PC-9 (cell line): ENCODE data around the gene DACT2. TPM values are rescaled to one million over a fixed set of nuclear protein-coding genes. Genes with fewer than 3 reads are reported as not detected.

ENCODE experiments used
- BruUV-seq: library from RNA; stranded (reverse); fragments of 400-500 nt; replicated peaks from 2 replicates; lab custom pipeline; 2021; lab: Mats Ljungman, UMichigan
- CTCF ChIA-PET: fragments of 300-600 bp; sonication (Branson Sonifier 250); formaldehyde crosslinking; loops from one replicate; lab custom pipeline; 2022; ENCODE audit warnings: antibody characterized with exemption; lab: Charles Lee
- POLR2A ChIA-PET: fragments of 300-600 bp; sonication (Branson Sonifier 250); formaldehyde crosslinking; loops from one replicate; lab custom pipeline; 2022; ENCODE audit warnings: antibody characterized with exemption; ENCODE audit not compliant: unreplicated experiment; lab: Charles Lee
- DNase-seq, 2 experiments: peaks; one replicate each; pipeline versions ENCODE4 v3.0.0 to v3.0.0-alpha.2; 2015 to 2022; ENCODE audit warnings: mixed read lengths in 1 of 2
- H2AFZ ChIP-seq: fragments of 200-600 bp; sonication (generic); 2 replicates; pipeline ENCODE4 v1.8.1; 2017; ENCODE audit warnings: antibody characterized with exemption
- H3F3A ChIP-seq: fragments of 200-600 bp; sonication (generic); 2 replicates; pipeline ENCODE4 v1.8.1; 2017; ENCODE audit warnings: antibody characterized with exemption, mild to moderate bottlenecking, low read depth; ENCODE audit not compliant: insufficient read depth
- H3K27ac ChIP-seq: fragments of 200-600 bp; sonication (generic); 2 replicates; pipeline ENCODE4 v1.6.1; 2016; ENCODE audit warnings: mixed run types
- H3K27me3 ChIP-seq: fragments of 200-600 bp; sonication (generic); 2 replicates; pipeline ENCODE4 v1.6.1; 2016; ENCODE audit warnings: low read depth, mixed run types; ENCODE audit not compliant: insufficient read depth
- H3K36me3 ChIP-seq: fragments of 200-600 bp; sonication (generic); 2 replicates; pipeline ENCODE4 v1.6.1; 2016; ENCODE audit warnings: low read depth, mixed run types
- H3K4me1 ChIP-seq: fragments of 200-600 bp; sonication (generic); replicated peaks from 2 replicates; pipeline ENCODE4 v1.6.1; 2016; ENCODE audit warnings: mixed run types; ENCODE audit not compliant: insufficient read depth
- H3K4me2 ChIP-seq: fragments of 200-600 bp; sonication (generic); 2 replicates; pipeline ENCODE4 v1.6.1; 2017; ENCODE audit warnings: mixed run types
- H3K4me3 ChIP-seq: fragments of 200-600 bp; sonication (generic); 2 replicates; pipeline ENCODE4 v1.6.1; 2016; ENCODE audit warnings: mixed run types
- H3K79me2 ChIP-seq: fragments of 200-600 bp; sonication (generic); 2 replicates; pipeline ENCODE4 v1.6.1; 2017; ENCODE audit warnings: low read depth, mixed run types
- H3K9me2 ChIP-seq: fragments of 200-600 bp; sonication (generic); 2 replicates; pipeline ENCODE4 v1.8.1; 2017; ENCODE audit warnings: mild to moderate bottlenecking; ENCODE audit not compliant: insufficient read depth
- H3K9me3 ChIP-seq: fragments of 200-600 bp; sonication (generic); 2 replicates; pipeline ENCODE4 v1.8.1; 2016; ENCODE audit warnings: low read depth; ENCODE audit not compliant: insufficient read depth
- H4K20me1 ChIP-seq: fragments of 200-600 bp; sonication (generic); 2 replicates; pipeline ENCODE4 v1.8.1; 2017; ENCODE audit not compliant: insufficient read depth
- EZH2 ChIP-seq: fragments of 200-600 bp; sonication (generic); IDR thresholded peaks from 2 replicates; pipeline ENCODE4 v1.8.0; 2017; ENCODE audit warnings: antibody characterized with exemption, low read depth
- intact Hi-C: fragments of 100-400 bp; cut with micrococcal nuclease; formaldehyde crosslinking; loops from one replicate; pipeline ENCODE4 v1.10.0; 2022; ENCODE audit not compliant: unreplicated experiment
- total RNA-seq: library from RNA; stranded (reverse); gene quantifications from 2 replicates; pipeline ENCODE4 v1.2.3, GENCODE V29; 2021
- TF ChIP-seq, protein P1 (sequence below): fragments of 200-600 bp; sonication (generic); conservative IDR thresholded peaks from 2 replicates; pipeline ENCODE4 v1.6.1; 2017; ENCODE audit warnings: mixed run types, antibody characterized with exemption, mild to moderate bottlenecking, moderate library complexity

The DACT2 gene
- total RNA-seq, 1 experiment from 2014 or later: not detected

DNA sequence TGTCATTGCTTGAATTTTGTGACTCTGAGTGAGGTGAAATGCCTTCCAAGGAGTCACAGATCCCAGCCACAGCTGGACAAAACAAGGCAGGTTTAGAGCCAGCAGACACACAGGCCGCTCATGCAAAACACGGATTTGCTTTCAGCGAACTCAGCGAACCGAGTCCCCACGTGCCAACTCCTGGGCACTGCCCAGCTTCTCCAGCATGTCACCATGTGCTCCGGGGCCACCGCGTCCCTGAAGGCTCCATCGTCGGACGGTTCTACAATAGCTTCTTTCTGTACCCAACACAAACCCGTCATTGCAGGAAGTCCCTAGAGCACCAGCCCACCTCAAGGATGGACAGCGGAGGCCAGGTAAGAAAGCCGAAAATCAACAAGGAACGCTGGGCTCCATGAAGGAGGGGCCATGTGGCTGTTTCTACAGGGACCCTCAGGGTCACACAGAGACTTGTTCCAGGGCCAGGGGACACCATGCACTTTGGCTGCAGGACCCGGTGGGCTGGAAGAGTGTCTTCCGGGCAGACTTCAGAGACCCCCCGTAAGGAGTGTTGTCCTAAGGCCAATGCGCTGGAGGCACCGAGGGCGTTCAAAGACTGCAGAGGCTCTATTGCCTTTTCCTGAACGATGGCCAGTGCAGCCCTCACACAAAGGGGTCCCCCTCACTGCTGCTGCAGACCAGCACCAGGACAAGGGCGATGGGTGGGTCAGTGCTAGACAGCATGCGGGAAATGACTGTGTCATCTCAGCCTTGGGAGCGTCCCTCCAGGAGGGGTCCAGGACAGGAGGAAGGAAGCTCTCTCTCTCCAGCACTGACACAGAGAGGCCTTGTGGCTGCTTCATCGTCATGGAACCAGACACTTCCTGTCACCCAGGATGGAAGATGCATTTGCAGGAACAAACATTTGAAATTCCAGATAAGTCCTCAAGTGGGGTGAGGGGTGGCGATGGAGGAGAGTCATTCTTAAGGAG is 19.8 kb downstream of the DACT2 start:
- no peaks in the 10 kb centered on the region for H3K36me3 ChIP-seq
- no peaks in the 10 kb centered on the region for H3K9me3 ChIP-seq
- no peak overlapping the region for H2AFZ ChIP-seq
- H3F3A ChIP-seq: no peaks in the 10 kb centered on the region
- H3K4me3 ChIP-seq: no peak overlapping the region
- no peaks in the 10 kb centered on the region for H3K79me2 ChIP-seq
- peaks cover 95% of the 10 kb centered on the region for H3K27me3 ChIP-seq
- no peak for DNase-seq
- no peak overlapping the region for H3K27ac ChIP-seq
- H3K4me1 ChIP-seq: no peaks in the 10 kb centered on the region
- intact Hi-C loops: no loop called here
- no peaks in the 10 kb centered on the region for H3K9me2 ChIP-seq
- TF ChIP-seq EZH2: no peak
- TF ChIP-seq, protein P1, sequence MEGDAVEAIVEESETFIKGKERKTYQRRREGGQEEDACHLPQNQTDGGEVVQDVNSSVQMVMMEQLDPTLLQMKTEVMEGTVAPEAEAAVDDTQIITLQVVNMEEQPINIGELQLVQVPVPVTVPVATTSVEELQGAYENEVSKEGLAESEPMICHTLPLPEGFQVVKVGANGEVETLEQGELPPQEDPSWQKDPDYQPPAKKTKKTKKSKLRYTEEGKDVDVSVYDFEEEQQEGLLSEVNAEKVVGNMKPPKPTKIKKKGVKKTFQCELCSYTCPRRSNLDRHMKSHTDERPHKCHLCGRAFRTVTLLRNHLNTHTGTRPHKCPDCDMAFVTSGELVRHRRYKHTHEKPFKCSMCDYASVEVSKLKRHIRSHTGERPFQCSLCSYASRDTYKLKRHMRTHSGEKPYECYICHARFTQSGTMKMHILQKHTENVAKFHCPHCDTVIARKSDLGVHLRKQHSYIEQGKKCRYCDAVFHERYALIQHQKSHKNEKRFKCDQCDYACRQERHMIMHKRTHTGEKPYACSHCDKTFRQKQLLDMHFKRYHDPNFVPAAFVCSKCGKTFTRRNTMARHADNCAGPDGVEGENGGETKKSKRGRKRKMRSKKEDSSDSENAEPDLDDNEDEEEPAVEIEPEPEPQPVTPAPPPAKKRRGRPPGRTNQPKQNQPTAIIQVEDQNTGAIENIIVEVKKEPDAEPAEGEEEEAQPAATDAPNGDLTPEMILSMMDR: no peak
- no peak overlapping the region for H3K4me2 ChIP-seq
- H4K20me1 ChIP-seq: no peaks in the 10 kb centered on the region
- POLR2A ChIA-PET: no interaction called here
- BruUV-seq: no TSS peak
- CTCF ChIA-PET: no interaction called here

DNA sequence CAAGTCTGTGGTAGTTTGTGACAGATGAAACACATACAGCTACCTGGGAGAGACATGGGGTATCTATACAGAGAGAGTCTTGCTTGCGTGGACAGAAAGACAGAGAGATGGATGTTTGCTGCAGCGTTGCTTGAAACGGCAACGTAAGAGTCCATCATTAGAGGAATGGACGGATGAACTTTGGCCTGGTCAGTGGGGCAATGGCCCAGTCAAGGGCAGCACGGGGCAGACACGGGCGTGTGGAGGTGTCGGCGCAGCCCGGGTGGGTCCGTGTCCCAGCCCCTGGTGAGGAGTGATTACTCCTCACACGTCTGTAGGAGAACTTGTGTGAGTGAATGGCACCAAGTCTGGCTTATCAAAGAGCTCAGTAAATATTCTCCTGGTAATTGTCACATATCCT is 21.9 kb downstream of the DACT2 start:
- TF ChIP-seq, protein P1: no peak
- no peak for TF ChIP-seq EZH2
- Histone ChIP-seq H3K27ac (no peak overlapping the region), H3K9me2 (no peaks in the 10 kb centered on the region), H3K4me2 (no peak overlapping the region), H3K4me3 (no peak overlapping the region), H3K9me3 (no peaks in the 10 kb centered on the region), H2AFZ (no peak overlapping the region), H3K27me3 (peaks cover 92% of the 10 kb centered on the region), H4K20me1 (no peaks in the 10 kb centered on the region), H3K4me1 (no peaks in the 10 kb centered on the region), H3K36me3 (no peaks in the 10 kb centered on the region), H3F3A (no peaks in the 10 kb centered on the region), H3K79me2 (no peaks in the 10 kb centered on the region)
- POLR2A ChIA-PET: no interaction called here
- intact Hi-C loops: no loop called here
- no peak for DNase-seq
- CTCF ChIA-PET: no interaction called here
- BruUV-seq: no TSS peak

DNA sequence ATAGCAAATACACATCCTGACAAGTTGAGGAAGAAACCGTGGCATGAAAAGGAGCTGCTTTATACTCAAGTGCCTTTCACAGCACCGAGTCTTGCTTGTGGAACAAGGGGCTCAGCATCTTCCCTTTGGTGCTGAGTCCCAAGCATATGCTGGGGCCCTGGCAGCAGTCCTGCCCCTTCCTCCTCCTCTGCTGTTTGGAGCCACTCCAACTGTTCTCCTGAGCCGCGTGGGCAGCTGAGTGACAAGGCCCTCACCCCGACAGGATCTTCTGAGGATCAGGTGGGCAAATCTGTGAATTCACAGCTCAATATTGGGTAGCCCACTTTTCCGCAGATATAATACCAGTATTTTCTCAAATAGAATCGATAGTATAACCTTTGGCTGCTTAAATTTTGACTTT is 24.7 kb downstream of the DACT2 start:
- Histone ChIP-seq H3F3A (no peaks in the 10 kb centered on the region), H3K4me3 (no peak overlapping the region), H3K9me2 (no peaks in the 10 kb centered on the region), H3K27ac (no peak overlapping the region), H3K4me1 (no peaks in the 10 kb centered on the region), H3K4me2 (no peak overlapping the region), H3K27me3 (peaks cover 85% of the 10 kb centered on the region), H4K20me1 (no peaks in the 10 kb centered on the region), H3K79me2 (no peaks in the 10 kb centered on the region), H3K9me3 (no peaks in the 10 kb centered on the region), H3K36me3 (no peaks in the 10 kb centered on the region), H2AFZ (no peak overlapping the region)
- no TSS peak for BruUV-seq
- DNase-seq: no peak
- ChIA-PET CTCF (no interaction called here), POLR2A (no interaction called here)
- TF ChIP-seq, protein P1: no peak
- TF ChIP-seq EZH2: no peak
- intact Hi-C loops: no loop called here
